ENCODE results near the gene RPL7A. TPM values are rescaled to one million over a fixed set of nuclear protein-coding genes. Genes with fewer than 3 reads are reported as not detected.

RPL7A gene
- total and polyA plus RNA-seq, 2 of the 13 experiments (the other 11 are each of a cell fraction or from before 2014, with no cell fraction given): 2,401 to 2,938 TPM

DNA sequence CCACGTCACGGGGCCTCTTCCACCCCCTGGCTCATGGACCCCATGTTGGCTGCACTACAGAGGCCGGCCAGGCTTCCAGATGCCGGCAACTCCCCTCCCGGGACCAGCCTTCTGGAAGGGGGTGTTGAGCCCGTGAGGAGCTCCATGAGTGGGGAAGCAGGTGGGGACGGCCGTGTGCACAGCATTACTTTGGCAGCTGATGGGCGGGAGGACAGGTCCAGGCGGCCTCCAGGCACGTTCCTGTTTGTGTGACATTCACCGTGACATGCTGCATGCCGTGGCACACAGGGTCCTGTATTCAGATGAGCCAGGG lies 43.9 kb upstream of the RPL7A start:
- H4K20me1 ChIP-seq (ENCODE audit: insufficient read depth, low read length): no peaks in the 10 kb centered on the region
- in situ Hi-C loops (cut with HindIII; ENCODE audit: extremely low pct_ligation_motif_present, low pct_unique_long_range_greater_than_20kb): no loop called here
- no peaks in the 10 kb centered on the region for H3K4me1 ChIP-seq (ENCODE audit: insufficient read depth, low read length)
- no peaks in the 10 kb centered on the region for H3K79me2 ChIP-seq (ENCODE audit: insufficient read depth, low read length)
- H3K9ac ChIP-seq (ENCODE audit: insufficient read depth, low read depth, low read length): no peak overlapping the region
- H3K27ac ChIP-seq (ENCODE audit: extremely low read length, insufficient read depth, low read length): no peak overlapping the region
- no peak overlapping the region for H2AFZ ChIP-seq (ENCODE audit: low read length)
- CTCF ChIA-PET (ENCODE audit: low intra/inter-chr PET ratio, low total read pairs): no interaction called here
- DNase-seq (ENCODE audit: low spot score): no peak
- BruUV-seq (replicated peaks): no TSS peak
- H3K4me3 ChIP-seq (replicated peaks in 1 of 3; ENCODE audit: insufficient read depth in 1 of 3, low read depth in 2 of 3, low read length in 3 of 3): no peak overlapping the region
- no peak for FAIRE-seq
- H3K27me3 ChIP-seq (ENCODE audit: control insufficient read depth in 1 of 2, insufficient read depth in 2 of 2, low read length in 2 of 2): peaks cover 1 to 29% of the 10 kb centered on the region in 2 experiments; a peak in 3 of 5 replicates
- no peaks in the 10 kb centered on the region for H3K36me3 ChIP-seq (replicated peaks in 1 of 2; ENCODE audit: control insufficient read depth in 1 of 2, insufficient read depth in 2 of 2, low read length in 2 of 2)
- no peak; the same call in 2 of the 3 replicates for ATAC-seq
- intact Hi-C loops (cut with micrococcal nuclease; ENCODE audit: unreplicated experiment): no loop called here
- no peak overlapping the region for H3K4me2 ChIP-seq (ENCODE audit: low read depth, low read length)
- H3K9me3 ChIP-seq (ENCODE audit: low read length): no peaks in the 10 kb centered on the region
- WGBS (ENCODE audit: low lambda C conversion rate): 25% methylated on average over 5 of the region's 13 CpGs
- POLR2A ChIA-PET: no interaction called here
- TF ChIP-seq NFE2 (CRISPR knock-in tag; IDR thresholded peaks at IDR 0.05): no peak
- no peak for TF ChIP-seq ZNF333 (CRISPR knock-in tag; IDR thresholded peaks at IDR 0.05; ENCODE audit: borderline replicate concordance)
- TF ChIP-seq, protein P1, sequence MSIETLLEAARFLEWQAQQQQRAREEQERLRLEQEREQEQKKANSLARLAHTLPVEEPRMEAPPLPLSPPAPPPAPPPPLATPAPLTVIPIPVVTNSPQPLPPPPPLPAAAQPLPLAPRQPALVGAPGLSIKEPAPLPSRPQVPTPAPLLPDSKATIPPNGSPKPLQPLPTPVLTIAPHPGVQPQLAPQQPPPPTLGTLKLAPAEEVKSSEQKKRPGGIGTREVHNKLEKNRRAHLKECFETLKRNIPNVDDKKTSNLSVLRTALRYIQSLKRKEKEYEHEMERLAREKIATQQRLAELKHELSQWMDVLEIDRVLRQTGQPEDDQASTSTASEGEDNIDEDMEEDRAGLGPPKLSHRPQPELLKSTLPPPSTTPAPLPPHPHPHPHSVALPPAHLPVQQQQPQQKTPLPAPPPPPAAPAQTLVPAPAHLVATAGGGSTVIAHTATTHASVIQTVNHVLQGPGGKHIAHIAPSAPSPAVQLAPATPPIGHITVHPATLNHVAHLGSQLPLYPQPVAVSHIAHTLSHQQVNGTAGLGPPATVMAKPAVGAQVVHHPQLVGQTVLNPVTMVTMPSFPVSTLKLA (IDR thresholded peaks at IDR 0.05): no peak
- no peak for TF ChIP-seq ZNF891 (CRISPR knock-in tag; IDR thresholded peaks at IDR 0.05)

DNA sequence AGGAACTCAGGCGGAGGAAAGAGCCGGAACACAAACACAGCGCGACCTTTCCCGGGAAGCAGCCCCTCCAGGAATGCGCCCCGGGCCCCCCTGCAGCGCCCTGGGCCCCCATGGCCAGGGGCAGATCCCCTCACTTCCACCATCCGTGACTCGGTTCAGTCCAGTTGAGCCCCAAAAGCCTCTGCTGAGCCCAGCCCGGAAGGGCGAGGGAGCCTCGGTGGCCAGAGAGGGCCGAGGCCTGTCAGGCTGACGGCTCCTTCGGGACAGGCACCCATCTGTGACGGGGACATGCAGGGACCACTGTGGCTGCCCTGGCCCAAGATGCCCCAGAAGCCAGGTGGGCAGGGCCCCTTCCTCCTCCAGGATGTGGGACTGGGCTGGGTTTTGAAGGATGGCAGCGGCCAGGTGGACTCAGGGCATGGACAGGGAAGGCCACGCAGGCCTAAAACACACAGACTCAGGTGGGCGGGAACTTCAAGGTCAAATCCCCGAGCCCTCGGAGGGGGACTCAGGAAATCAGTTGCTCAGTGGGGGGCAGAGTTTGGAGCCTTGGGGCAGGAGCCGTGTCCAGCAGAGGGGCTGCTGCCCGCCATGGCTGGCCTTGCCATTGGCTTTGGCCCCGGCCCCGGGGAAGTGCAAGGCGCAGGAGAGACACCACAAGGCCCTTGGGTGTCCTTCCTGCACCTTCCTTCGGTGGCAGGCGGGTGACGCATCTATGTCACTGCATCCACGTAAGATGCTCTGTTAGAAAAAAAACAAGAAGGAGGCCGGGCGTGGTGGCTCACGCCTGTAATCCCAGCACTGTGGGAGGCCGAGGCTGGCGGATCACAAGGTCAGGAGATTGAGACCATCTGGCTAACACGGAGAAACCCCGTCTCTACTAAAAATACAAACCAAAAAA lies 43.3 kb upstream of the RPL7A start:
- POLR2A ChIA-PET: no interaction called here
- no peak overlapping the region for H3K9ac ChIP-seq (ENCODE audit: insufficient read depth, low read depth, low read length)
- no peaks in the 10 kb centered on the region for H3K4me1 ChIP-seq (ENCODE audit: insufficient read depth, low read length)
- DNase-seq (ENCODE audit: low spot score) (no peak), FAIRE-seq (no peak), ATAC-seq (no peak)
- no peaks in the 10 kb centered on the region for H3K36me3 ChIP-seq (replicated peaks in 1 of 2; ENCODE audit: control insufficient read depth in 1 of 2, insufficient read depth in 2 of 2, low read length in 2 of 2)
- no peaks in the 10 kb centered on the region for H3K9me3 ChIP-seq (ENCODE audit: low read length)
- 48% methylated on average over 24 of the region's 38 CpGs for WGBS (ENCODE audit: low lambda C conversion rate)
- no peaks in the 10 kb centered on the region for H3K79me2 ChIP-seq (ENCODE audit: insufficient read depth, low read length)
- peaks cover 1 to 29% of the 10 kb centered on the region in 2 experiments; a peak in 3 of 5 replicates for H3K27me3 ChIP-seq (ENCODE audit: control insufficient read depth in 1 of 2, insufficient read depth in 2 of 2, low read length in 2 of 2)
- H2AFZ ChIP-seq (ENCODE audit: low read length): no peak overlapping the region
- no peak overlapping the region for H3K27ac ChIP-seq (ENCODE audit: extremely low read length, insufficient read depth, low read length)
- H4K20me1 ChIP-seq (ENCODE audit: insufficient read depth, low read length): no peaks in the 10 kb centered on the region
- H3K4me3 ChIP-seq (replicated peaks in 1 of 3; ENCODE audit: insufficient read depth in 1 of 3, low read depth in 2 of 3, low read length in 3 of 3): no peak overlapping the region
- intact Hi-C loops (cut with micrococcal nuclease; ENCODE audit: unreplicated experiment): no loop called here
- no TSS peak for BruUV-seq (replicated peaks)
- CTCF ChIA-PET (ENCODE audit: low intra/inter-chr PET ratio, low total read pairs): no interaction called here
- in situ Hi-C loops (cut with HindIII; ENCODE audit: extremely low pct_ligation_motif_present, low pct_unique_long_range_greater_than_20kb): no loop called here
- no peak overlapping the region for H3K4me2 ChIP-seq (ENCODE audit: low read depth, low read length)
- TF ChIP-seq ZFAT (CRISPR knock-in tag; conservative IDR thresholded peaks at IDR 0.05) (no peak), ZBTB21 (CRISPR knock-in tag; IDR thresholded peaks at IDR 0.05) (no peak), MEIS1 (CRISPR knock-in tag; IDR thresholded peaks at IDR 0.05; ENCODE audit: borderline replicate concordance) (no peak), PHB2 (IDR thresholded peaks at IDR 0.05; ENCODE audit: partially characterized antibody) (no peak), NR2F2 (IDR thresholded peaks at IDR 0.05; ENCODE audit: borderline replicate concordance, low read depth) (no peak), ZNF775 (CRISPR knock-in tag; IDR thresholded peaks at IDR 0.05; ENCODE audit: borderline replicate concordance) (no peak), NR3C1 (CRISPR knock-in tag; IDR thresholded peaks at IDR 0.05) (no peak), ZSCAN31 (CRISPR knock-in tag; IDR thresholded peaks at IDR 0.05; ENCODE audit: low read depth) (no peak), ZNF737 (CRISPR knock-in tag; IDR thresholded peaks at IDR 0.05; ENCODE audit: borderline replicate concordance) (no peak), ZNF121 (CRISPR knock-in tag; IDR thresholded peaks at IDR 0.05) (no peak)
- TF ChIP-seq, protein P2, sequence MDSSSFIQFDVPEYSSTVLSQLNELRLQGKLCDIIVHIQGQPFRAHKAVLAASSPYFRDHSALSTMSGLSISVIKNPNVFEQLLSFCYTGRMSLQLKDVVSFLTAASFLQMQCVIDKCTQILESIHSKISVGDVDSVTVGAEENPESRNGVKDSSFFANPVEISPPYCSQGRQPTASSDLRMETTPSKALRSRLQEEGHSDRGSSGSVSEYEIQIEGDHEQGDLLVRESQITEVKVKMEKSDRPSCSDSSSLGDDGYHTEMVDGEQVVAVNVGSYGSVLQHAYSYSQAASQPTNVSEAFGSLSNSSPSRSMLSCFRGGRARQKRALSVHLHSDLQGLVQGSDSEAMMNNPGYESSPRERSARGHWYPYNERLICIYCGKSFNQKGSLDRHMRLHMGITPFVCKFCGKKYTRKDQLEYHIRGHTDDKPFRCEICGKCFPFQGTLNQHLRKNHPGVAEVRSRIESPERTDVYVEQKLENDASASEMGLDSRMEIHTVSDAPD (CRISPR knock-in tag; IDR thresholded peaks at IDR 0.05): no peak
- TF ChIP-seq, protein P3, sequence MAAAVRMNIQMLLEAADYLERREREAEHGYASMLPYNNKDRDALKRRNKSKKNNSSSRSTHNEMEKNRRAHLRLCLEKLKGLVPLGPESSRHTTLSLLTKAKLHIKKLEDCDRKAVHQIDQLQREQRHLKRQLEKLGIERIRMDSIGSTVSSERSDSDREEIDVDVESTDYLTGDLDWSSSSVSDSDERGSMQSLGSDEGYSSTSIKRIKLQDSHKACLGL (CRISPR knock-in tag; IDR thresholded peaks at IDR 0.05): no peak

Measured in HepG2 (cell line).